Mesenchymal stem cell (in vitro differentiated cells and primary cell): ENCODE measurements around the gene HERC4.

Source experiments
- DNase-seq: peaks from one replicate; pipeline ENCODE4 v3.0.0-alpha.2; 2013
- H2AFZ ChIP-seq: one replicate; pipeline ENCODE4 v1.6.1; 2013; ENCODE audit warnings: low read depth, mild to moderate bottlenecking, control low read depth, inconsistent platforms, low read length, moderate library complexity
- H2AK5ac ChIP-seq: 2 replicates; pipeline ENCODE4 v1.6.1; 2013; ENCODE audit warnings: low read length, moderate library complexity, mild to moderate bottlenecking, inconsistent platforms; ENCODE audit not compliant: severe bottlenecking
- H2BK120ac ChIP-seq: one replicate; pipeline ENCODE4 v1.6.1; 2013; ENCODE audit warnings: low read depth, mild to moderate bottlenecking, inconsistent platforms, low read length, moderate library complexity
- H2BK12ac ChIP-seq, 2 experiments: one replicate each; pipeline ENCODE4 v1.6.1; 2013; ENCODE audit warnings: inconsistent platforms in 2 of 2, low read length in 2 of 2, mild to moderate bottlenecking in 2 of 2, moderate library complexity in 2 of 2, control low read depth in 1 of 2
- H2BK15ac ChIP-seq: one replicate; pipeline ENCODE4 v1.6.1; 2013; ENCODE audit warnings: mild to moderate bottlenecking, low read depth, inconsistent platforms; ENCODE audit not compliant: poor library complexity, severe bottlenecking
- H2BK5ac ChIP-seq: 2 replicates; pipeline ENCODE4 v1.6.1; 2013; ENCODE audit warnings: low read depth, mild to moderate bottlenecking, low read length, control low read depth, inconsistent platforms; ENCODE audit not compliant: poor library complexity, severe bottlenecking
- H3K14ac ChIP-seq, 2 experiments: one replicate each; pipeline ENCODE4 v1.6.1; 2013; ENCODE audit warnings: inconsistent platforms in 2 of 2, low read length in 2 of 2, control low read depth in 1 of 2, mild to moderate bottlenecking in 1 of 2, moderate library complexity in 1 of 2
- H3K18ac ChIP-seq, 2 experiments: one replicate each; pipeline ENCODE4 v1.6.1; 2013; ENCODE audit warnings: inconsistent platforms in 2 of 2, low read length in 2 of 2, control low read depth in 1 of 2, low read depth in 1 of 2, mild to moderate bottlenecking in 1 of 2
- H3K23ac ChIP-seq, 2 experiments: one replicate each; pipeline ENCODE4 v1.6.1; 2013; ENCODE audit warnings: inconsistent platforms in 2 of 2, low read length in 2 of 2, mild to moderate bottlenecking in 2 of 2, moderate library complexity in 2 of 2, control low read depth in 1 of 2
- H3K27ac ChIP-seq: 2 replicates; pipeline ENCODE4 v1.5.1; 2013; ENCODE audit warnings: mild to moderate bottlenecking, moderate library complexity, low read length, control low read depth, inconsistent platforms; ENCODE audit not compliant: poor library complexity, severe bottlenecking
- H3K27me3 ChIP-seq, 2 experiments: 2 replicates each; pipeline versions ENCODE4 v1.6.1 to v1.7.0; 2013; ENCODE audit warnings: low read length in 2 of 2, mild to moderate bottlenecking in 2 of 2, moderate library complexity in 2 of 2, control low read depth in 1 of 2, inconsistent platforms in 1 of 2; ENCODE audit not compliant: control insufficient read depth in 1 of 2, insufficient read depth in 1 of 2
- H3K36me3 ChIP-seq, 2 experiments: 2 replicates each; pipeline versions ENCODE4 v1.6.1 to v1.7.0; 2013; ENCODE audit warnings: low read length in 2 of 2, control low read depth in 1 of 2, inconsistent platforms in 1 of 2, low read depth in 1 of 2, mild to moderate bottlenecking in 1 of 2; ENCODE audit not compliant: insufficient read depth in 2 of 2, control insufficient read depth in 1 of 2
- H3K4ac ChIP-seq, 2 experiments: one replicate each; pipeline ENCODE4 v1.6.1; 2013; ENCODE audit warnings: inconsistent platforms in 2 of 2, low read length in 2 of 2, mild to moderate bottlenecking in 2 of 2, moderate library complexity in 2 of 2, control low read depth in 1 of 2, low read depth in 1 of 2
- H3K4me1 ChIP-seq: 2 replicates; pipeline ENCODE4 v1.6.1; 2013; ENCODE audit warnings: low read depth, low read length, control low read depth; ENCODE audit not compliant: control insufficient read depth, insufficient read depth
- H3K4me2 ChIP-seq: 2 replicates; pipeline ENCODE4 v1.6.1; 2013; ENCODE audit warnings: low read length, mild to moderate bottlenecking, inconsistent platforms; ENCODE audit not compliant: poor library complexity, severe bottlenecking
- H3K4me3 ChIP-seq, 2 experiments: 2 replicates each; pipeline versions ENCODE4 v1.5.1 to v1.7.0; 2013; ENCODE audit warnings: low read length in 2 of 2, mild to moderate bottlenecking in 2 of 2, control low read depth in 1 of 2, low read depth in 1 of 2; ENCODE audit not compliant: insufficient read depth in 1 of 2
- H3K79me1 ChIP-seq: replicated peaks from 2 replicates; pipeline ENCODE4 v1.6.1; 2013; ENCODE audit warnings: mild to moderate bottlenecking, control low read depth, low read length, inconsistent platforms; ENCODE audit not compliant: poor library complexity, severe bottlenecking
- H3K9ac ChIP-seq: 2 replicates; pipeline ENCODE4 v1.7.0; 2013; ENCODE audit warnings: mild to moderate bottlenecking, low read length, moderate library complexity
- H3K9me3 ChIP-seq: 2 replicates; pipeline ENCODE4 v1.7.0; 2013; ENCODE audit warnings: mild to moderate bottlenecking, low read length; ENCODE audit not compliant: control insufficient read depth
- H4K8ac ChIP-seq: one replicate; pipeline ENCODE4 v1.6.1; 2013; ENCODE audit warnings: inconsistent platforms, mild to moderate bottlenecking, low read length, moderate library complexity
- H4K91ac ChIP-seq: one replicate; pipeline ENCODE4 v1.6.1; 2013; ENCODE audit warnings: mild to moderate bottlenecking, low read length, inconsistent platforms
- WGBS: methylation state at CpG from one replicate; pipeline ENCODE4 v1.1.7; 2013; ENCODE audit warnings: mixed read lengths; 5-methylcytosine and 5-hydroxymethylcytosine counted together

The HERC4 gene

GRCh38 chr10:68053553-68053952 lies 21.5 kb downstream of the HERC4 start:
- no peak overlapping the region for H4K91ac ChIP-seq
- H2BK12ac ChIP-seq: no peak overlapping the region
- H3K9me3 ChIP-seq: no peaks in the 10 kb centered on the region
- H3K27me3 ChIP-seq: no peaks in the 10 kb centered on the region
- peaks cover 2 to 34% of the 10 kb centered on the region in 2 experiments for H3K36me3 ChIP-seq
- no peak overlapping the region for H3K18ac ChIP-seq
- no peak overlapping the region for H3K4me3 ChIP-seq
- H3K27ac ChIP-seq: no peak overlapping the region
- H3K9ac ChIP-seq: no peak overlapping the region
- no peak overlapping the region for H2AFZ ChIP-seq
- H3K23ac ChIP-seq: no peak overlapping the region
- peaks cover 2% of the 10 kb centered on the region for H3K4me1 ChIP-seq
- H2BK5ac ChIP-seq: no peak overlapping the region
- H2BK15ac ChIP-seq: no peak overlapping the region
- no peak overlapping the region for H3K4me2 ChIP-seq
- H3K79me1 ChIP-seq: peaks cover 8% of the 10 kb centered on the region
- no peak overlapping the region for H4K8ac ChIP-seq
- H2BK120ac ChIP-seq: no peak overlapping the region
- no peak overlapping the region for H2AK5ac ChIP-seq
- no peak overlapping the region for H3K4ac ChIP-seq
- DNase-seq: no peak
- no peak overlapping the region for H3K14ac ChIP-seq
- 100% methylated on average over 2 of the region's 3 CpGs for WGBS

- 87% methylated on average over 2 of the region's 2 CpGs for WGBS
Measured at GRCh38 chr10:68052463-68052862, 22.6 kb downstream of the HERC4 start.

GRCh38 chr10:68049289-68050078 lies 25.6 kb downstream of the HERC4 start:
- WGBS: 95% methylated on average over 8 of the region's 8 CpGs
- Histone ChIP-seq H3K9me3 (no peaks in the 10 kb centered on the region), H2BK5ac (no peak overlapping the region), H2AFZ (no peak overlapping the region), H4K8ac (no peak overlapping the region), H3K4me1 (peaks cover 2% of the 10 kb centered on the region), H3K18ac (peak overlapping the region in 1 of 2 experiments; percentile 7), H3K79me1 (peaks cover 8% of the 10 kb centered on the region), H4K91ac (no peak overlapping the region), H3K9ac (no peak overlapping the region), H3K27ac (no peak overlapping the region), H3K27me3 (no peaks in the 10 kb centered on the region), H2BK120ac (no peak overlapping the region), H3K4me3 (no peak overlapping the region), H2BK12ac (no peak overlapping the region), H3K4me2 (no peak overlapping the region), H3K4ac (no peak overlapping the region), H3K23ac (no peak overlapping the region), H2BK15ac (no peak overlapping the region), H3K14ac (no peak overlapping the region), H3K36me3 (peaks cover 0 to 19% of the 10 kb centered on the region in 2 experiments), H2AK5ac (no peak overlapping the region)
- DNase-seq: no peak

More at GRCh38 chr10:68052463-68052862, 22.6 kb downstream of the HERC4 start:
- no peaks in the 10 kb centered on the region for H3K27me3 ChIP-seq
- H2BK120ac ChIP-seq: no peak overlapping the region
- peaks cover 11% of the 10 kb centered on the region for H3K79me1 ChIP-seq
- no peak overlapping the region for H3K23ac ChIP-seq
- H2BK5ac ChIP-seq: no peak overlapping the region
- H3K14ac ChIP-seq: no peak overlapping the region
- peak; percentile 24 for DNase-seq
- no peak overlapping the region for H3K4me2 ChIP-seq
- H4K8ac ChIP-seq: no peak overlapping the region
- no peak overlapping the region for H3K9ac ChIP-seq
- no peak overlapping the region for H4K91ac ChIP-seq
- no peak overlapping the region for H2AK5ac ChIP-seq
- no peak overlapping the region for H2BK15ac ChIP-seq
- no peak overlapping the region for H3K27ac ChIP-seq
- H3K4me1 ChIP-seq: peaks cover 2% of the 10 kb centered on the region
- H3K4ac ChIP-seq: no peak overlapping the region
- no peak overlapping the region for H3K4me3 ChIP-seq
- H2BK12ac ChIP-seq: no peak overlapping the region
- H3K36me3 ChIP-seq: peaks cover 2 to 34% of the 10 kb centered on the region in 2 experiments
- H2AFZ ChIP-seq: no peak overlapping the region
- no peaks in the 10 kb centered on the region for H3K9me3 ChIP-seq
- H3K18ac ChIP-seq: no peak overlapping the region

GRCh38 chr10:68047554-68048327 lies 27.3 kb downstream of the HERC4 start:
- H2BK15ac ChIP-seq: no peak overlapping the region
- no peak overlapping the region for H3K27ac ChIP-seq
- no peak overlapping the region for H3K4ac ChIP-seq
- H3K18ac ChIP-seq: peak overlapping the region in 1 of 2 experiments; percentile 10
- no peaks in the 10 kb centered on the region for H3K27me3 ChIP-seq
- H2BK12ac ChIP-seq: no peak overlapping the region
- no peak overlapping the region for H3K4me3 ChIP-seq
- WGBS: 92% methylated on average over 2 of the region's 3 CpGs
- peak; percentile 15 for DNase-seq
- H4K8ac ChIP-seq: no peak overlapping the region
- no peak overlapping the region for H2AFZ ChIP-seq
- H2BK120ac ChIP-seq: no peak overlapping the region
- H3K36me3 ChIP-seq: peaks cover 0 to 23% of the 10 kb centered on the region in 2 experiments
- no peak overlapping the region for H4K91ac ChIP-seq
- no peak overlapping the region for H3K9ac ChIP-seq
- peaks cover 2% of the 10 kb centered on the region for H3K4me1 ChIP-seq
- no peak overlapping the region for H3K23ac ChIP-seq
- H2AK5ac ChIP-seq: no peak overlapping the region
- no peak overlapping the region for H2BK5ac ChIP-seq
- H3K14ac ChIP-seq: no peak overlapping the region
- H3K9me3 ChIP-seq: no peaks in the 10 kb centered on the region
- H3K4me2 ChIP-seq: no peak overlapping the region
- peaks cover 5% of the 10 kb centered on the region for H3K79me1 ChIP-seq
